ENCODE measurements around the gene FOXB1.

Gene FOXB1

GRCh38 chr15:60004009-60004845 lies at the start of gene FOXB1:
FOXB1 (plus strand) TSS chr15:60004311; CDS start chr15:60004964, 653 bp downstream.
- no peak for DNase-seq

- DNase-seq: no peak
These were observed 45.8 kb upstream of the FOXB1 start for GRCh38 chr15:59958288-59958687.

DNA sequence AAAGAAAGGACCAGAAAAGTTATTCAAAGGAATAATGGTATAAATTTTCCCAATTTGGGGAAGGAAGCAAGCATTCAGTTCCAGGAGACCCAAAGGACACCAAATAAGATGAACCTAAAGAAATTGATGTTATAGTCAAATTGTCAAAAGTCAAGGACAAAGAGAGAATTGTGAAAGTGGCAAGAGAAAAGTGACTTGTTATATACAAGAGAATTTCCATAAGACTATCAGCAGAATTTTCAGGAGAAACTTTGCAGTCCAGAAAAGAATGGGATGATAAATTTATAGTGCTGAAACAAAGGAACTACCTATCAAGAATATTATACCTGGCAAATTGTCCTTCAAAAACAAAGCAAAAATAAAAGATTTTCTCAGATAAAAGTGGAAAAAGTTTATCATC lies 43.8 kb upstream of the FOXB1 start:
- DNase-seq: no peak

DNA sequence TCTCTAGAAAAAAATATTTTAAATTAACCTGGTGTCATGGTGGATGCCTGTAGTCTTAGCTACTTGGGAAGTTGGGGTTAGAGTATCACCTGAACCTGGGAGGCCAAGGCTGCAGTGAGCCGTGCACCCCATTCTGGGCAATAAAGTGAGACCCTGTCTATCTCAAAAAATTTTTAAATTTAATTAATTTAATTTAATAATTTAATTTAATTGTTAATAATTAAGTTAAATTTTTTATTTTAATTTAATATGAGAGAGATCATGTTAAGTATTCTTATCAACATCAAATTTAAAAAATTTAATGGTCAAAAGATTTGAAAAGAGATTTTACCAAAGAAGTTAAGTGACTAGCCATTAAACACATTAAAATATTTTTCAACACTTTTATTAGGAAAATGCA lies 40.8 kb upstream of the FOXB1 start:
- no peak for DNase-seq

DNA sequence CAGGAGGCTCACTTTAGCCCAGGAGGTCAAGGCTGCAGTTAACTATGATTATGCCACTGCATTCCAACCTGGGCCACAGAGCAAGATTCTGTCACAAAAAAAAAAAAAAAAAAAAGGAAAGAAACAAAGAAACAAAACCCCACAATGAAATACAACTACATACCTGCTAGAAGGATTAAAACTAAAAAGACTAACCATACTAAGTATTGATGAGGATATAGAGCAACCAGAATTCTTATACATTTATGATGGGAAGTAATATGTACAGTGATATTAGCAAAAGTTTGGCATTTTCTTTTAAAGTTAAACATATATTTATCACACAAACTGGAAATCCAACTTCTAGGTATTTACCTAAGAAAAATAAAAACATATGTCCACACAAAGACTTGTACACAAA lies 40.2 kb upstream of the FOXB1 start:
- no peak for DNase-seq

- DNase-seq: no peak
These were observed 38.4 kb upstream of the FOXB1 start for GRCh38 chr15:59965741-59966140.

DNA sequence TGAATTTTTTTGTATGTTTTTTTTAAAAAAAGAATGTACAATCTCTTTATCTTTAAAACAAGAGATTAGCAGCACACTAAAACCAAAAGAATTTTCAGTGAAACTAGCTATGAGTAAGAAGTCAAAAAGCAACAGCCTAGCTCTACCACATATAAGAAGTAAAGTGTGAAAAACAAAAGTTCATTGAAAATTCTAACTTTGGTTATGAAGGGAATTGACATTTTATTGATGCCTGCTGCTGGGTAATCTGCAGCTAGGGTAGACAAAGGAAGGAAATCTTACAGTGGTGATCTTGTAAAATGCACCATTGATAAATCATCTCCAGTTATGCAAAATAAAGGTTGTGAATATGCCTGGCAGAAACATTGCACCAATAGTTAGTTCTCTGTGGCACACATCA lies 37.8 kb upstream of the FOXB1 start:
- DNase-seq: no peak

DNA sequence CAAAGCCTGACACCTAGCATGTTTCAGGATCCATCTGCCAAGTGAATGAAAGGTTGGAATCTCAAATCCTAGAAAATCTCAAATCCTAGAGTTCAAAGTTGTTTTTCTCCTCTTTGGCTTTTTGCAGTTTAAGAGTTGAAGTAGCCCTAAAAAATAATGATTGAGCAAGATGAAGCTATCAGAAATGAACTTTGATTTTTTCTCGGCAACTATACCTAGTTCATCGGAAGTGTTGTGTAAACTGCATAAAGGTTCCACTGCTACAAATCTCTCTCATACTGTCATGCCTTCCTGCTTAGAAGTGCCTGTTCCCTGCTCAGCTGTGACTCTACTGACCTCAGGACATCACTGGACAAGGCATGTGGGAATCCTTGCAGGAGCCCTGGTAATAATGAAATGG lies 35.8 kb upstream of the FOXB1 start:
- DNase-seq: no peak

DNA sequence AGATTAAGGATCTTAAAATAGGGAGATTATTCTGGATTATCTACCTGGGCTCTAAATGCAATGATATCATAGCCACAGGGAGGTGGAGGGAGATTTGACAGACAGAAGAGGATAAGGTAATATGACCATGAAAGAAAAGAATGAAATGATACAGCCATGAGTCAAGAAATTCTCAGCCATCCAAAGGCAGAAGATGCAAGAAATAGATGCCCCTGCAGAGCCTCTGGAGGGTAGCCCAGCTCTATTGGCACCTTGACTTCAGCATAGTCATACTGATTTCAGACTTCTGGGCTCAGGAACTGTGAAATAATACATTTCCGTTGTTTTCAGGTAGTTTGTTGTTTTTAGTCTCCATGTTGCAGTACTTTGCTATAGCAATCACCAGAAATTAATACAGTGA lies 31.9 kb upstream of the FOXB1 start:
- no peak for DNase-seq

DNA sequence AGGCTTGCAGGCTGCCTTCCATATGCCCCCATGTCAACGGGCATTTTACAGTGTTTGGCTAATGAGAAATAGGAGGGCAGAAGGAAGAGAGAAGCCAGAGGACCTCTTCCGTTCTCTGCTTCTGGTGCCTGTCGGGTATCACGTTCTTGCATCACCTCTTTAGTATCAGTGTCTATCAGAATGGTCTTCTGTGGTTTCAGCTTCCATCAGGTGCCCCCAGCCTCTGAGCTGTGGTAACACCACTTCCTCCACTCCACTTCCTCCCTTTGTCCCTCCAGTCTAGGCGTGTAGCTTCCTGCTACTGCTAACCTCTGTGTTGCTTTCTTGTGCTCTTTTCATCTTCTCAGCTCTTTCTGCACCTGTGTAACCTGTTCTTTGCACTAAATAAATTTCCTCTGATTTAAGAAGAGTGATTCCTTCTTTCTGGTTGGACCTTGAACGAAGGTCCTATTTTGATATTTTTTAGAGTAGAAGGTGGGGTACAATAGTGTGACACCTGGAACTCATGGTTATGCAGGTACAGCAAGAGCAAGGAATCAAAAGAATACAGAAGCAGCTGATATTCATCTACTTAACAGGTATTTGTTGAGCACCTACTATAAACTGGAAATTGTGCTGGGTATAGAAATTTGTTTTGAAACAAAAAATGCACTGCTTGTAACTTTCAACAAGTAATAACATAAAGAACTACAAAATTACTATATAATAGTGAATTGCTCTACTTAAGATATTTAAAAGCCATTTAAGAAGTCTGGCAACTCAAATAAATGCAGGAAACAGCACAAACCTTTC lies 27.4 kb upstream of the FOXB1 start:
- no peak for DNase-seq

DNA sequence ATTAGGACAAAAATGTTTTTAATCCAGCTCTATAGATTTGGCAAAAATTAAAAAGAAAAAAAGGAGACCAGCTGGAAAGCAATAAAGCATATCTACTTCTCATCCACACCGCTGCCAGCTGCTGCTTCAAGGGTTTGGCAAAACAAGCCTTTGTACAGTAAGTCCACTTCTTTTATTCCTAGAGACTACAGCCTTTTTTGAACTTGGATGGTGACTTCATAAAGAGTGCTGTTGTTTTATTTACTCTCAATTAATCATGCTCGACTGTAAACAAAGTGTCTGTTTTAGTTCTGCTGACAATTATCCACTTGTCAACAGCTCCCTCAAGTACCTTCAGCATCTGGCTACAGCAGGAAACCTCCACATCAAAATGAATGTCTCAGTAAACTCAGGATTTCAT lies 12.3 kb upstream of the FOXB1 start:
- DNase-seq: peak; percentile 76 to 86

- DNase-seq: no peak
These were observed 10.9 kb upstream of the FOXB1 start for GRCh38 chr15:59993041-59993750.

DNA sequence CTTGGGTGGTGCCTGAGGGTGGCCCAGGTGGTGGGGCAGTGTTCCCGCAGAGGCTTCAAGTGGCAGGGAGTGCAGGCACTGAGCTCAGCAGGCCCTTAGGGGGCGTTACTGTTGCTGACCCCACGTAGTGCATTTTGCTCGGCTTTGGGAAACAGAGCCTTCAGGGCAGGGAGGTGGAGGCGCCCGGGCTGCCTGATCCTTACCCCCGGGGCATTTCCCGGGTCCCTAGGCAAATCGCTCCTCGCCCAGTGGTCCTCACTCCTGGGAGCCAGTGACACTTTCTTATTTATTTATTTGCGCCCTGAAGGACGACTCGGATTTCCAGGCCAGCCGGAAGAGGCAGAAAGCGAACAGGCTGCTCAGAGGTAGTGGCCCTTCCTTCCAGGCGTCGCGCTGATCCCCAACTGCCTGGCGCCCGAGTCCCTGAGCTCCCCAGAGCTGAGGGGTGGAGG lies 10.1 kb upstream of the FOXB1 start:
- no peak for DNase-seq

GRCh38 chr15:59994526-59994887 lies 9.6 kb upstream of the FOXB1 start:
- no peak for DNase-seq

GRCh38 chr15:59994888-59995557 lies 9.1 kb upstream of the FOXB1 start:
- DNase-seq: no peak

GRCh38 chr15:59995568-59996297 lies 8.4 kb upstream of the FOXB1 start:
- no peak for DNase-seq

DNA sequence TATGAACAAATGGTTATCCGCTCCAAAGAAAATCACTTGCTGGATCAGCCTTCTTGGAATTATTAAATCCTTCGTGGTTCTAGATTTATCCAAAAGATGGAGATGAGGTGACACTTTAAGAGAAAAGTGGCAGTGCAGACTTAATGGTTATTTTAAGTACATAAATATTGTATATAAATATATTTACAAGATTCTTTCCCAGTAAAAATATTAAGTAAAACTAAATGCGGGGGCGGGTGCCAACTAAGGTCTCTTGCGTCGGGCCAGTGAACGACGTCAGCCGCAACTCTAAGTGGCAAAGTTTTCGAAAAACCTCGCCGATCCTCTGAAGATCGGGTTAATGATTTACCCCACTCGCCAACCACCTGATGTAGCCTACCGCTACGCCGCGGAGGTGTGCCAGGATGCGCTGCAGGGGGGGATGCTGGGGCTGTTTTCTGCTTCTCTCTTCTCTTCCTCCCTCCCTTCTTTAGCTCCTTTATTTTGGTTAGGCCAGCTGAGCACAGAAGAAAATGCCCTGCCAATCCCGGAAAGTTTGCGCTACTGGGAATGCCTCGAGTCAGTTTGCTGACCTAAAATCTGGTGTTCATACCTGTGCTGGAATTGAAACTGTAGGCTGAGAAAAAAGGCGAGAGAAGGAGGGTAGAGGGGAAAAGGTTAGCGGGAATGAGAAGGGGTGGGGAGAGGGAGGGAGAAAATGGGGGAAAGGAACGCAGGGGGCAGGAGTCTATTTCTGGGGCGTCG lies 7.6 kb upstream of the FOXB1 start:
- no peak for DNase-seq

- peak; percentile 42 to 68 for DNase-seq
These were observed 6.9 kb upstream of the FOXB1 start for GRCh38 chr15:59997070-59997701.

DNA sequence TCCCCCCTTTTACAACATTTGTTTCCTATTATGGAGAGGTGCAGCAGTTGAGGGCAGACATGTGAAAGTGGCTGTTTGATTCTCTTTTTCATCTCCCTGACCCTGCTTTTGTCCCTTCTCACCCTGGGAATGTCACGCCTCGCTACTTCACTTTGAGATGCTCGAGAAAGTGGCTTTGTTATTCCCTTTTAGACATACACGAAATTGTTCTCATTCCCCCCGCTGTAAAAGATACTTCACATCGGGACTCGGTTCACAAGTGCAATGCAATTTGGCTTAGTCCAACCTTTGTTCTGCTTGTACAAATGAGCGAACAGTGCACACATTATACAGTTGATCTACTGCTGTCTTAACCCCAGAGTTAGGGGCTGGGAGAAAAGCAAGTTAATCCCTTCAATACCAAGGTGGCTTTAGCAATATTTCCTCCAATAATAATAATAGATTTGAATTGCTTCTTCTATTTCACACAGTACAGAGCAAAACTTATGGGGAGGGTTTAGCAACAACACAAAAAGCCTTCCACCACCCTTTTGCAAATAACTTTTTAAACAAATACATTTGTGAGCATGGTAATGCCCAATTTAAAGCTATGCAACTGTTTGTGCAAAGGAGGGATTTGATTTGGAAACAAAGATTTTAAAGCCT lies 5.7 kb upstream of the FOXB1 start:
- no peak for DNase-seq

DNA sequence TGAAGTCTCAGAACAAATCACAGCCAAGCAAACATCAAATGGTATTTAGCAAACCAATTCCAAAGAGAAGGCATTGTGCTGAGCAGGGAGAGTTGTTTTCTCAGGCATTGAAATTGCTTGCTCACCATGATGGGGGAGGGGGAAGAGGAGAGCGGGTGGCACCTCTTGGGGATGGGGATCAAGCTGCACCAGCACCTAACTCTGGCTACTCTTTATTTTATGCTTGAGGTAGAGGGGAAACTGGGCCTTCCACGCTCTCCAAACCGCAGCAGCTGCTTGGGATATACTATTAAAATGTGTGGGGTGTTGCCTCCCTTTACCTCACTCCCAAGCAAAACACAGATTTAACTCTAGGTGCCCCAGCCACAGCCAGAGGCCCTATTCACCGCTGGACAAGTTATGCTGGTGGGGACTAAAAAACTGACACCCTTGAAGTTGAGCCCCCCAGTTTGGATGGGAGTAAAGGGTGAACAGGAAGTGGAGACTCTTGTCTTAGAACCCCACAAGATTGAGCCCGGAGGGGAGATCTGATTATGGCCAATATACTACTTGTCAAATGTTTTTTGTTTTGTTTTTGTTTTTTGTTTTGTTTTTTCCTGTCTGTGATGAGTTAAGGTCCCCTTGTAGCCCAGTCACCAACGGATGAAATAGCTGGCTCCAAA lies 5.0 kb upstream of the FOXB1 start:
- no peak for DNase-seq

Measured in SHP77 (cell line).